ENCODE data around the gene PHKB. TPM values are rescaled to one million over a fixed set of nuclear protein-coding genes. Genes with fewer than 3 reads are reported as not detected.

Gene PHKB
- total and polyA plus RNA-seq, 2 of the 8 experiments (the other 6 are each of a cell fraction or from before 2014, with no cell fraction given) = 18.6 to 38.3 TPM

DNA sequence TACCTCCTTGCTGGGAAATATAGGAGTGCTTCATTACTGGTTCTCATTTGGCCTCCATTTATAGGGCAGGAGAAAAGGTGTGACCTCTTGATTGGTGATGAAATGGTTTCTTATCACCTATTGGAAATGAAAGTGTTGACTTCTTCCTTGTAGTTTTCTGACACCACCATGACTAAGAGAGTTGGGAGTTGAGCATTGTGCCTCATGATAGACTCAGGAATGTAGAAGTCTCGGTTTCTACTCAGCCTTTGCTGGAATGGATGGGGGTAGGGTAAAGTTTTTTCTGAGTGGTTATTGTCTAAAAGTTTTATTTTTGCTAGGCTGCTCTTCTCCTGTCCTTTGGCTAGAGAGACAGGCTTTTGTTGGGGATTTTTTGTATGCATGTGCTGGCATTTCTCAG, 117.4 kb downstream of the PHKB start:
- Histone ChIP-seq H3K79me2 (ENCODE audit: control insufficient read depth in 1 of 2, insufficient read depth in 2 of 2, low read length in 2 of 2) (no peaks in the 10 kb centered on the region), H3K79me1 (ENCODE audit: low read depth, low read length) (no peaks in the 10 kb centered on the region), H3K4ac (replicated peaks; ENCODE audit: insufficient read length, low read depth, low read length) (no peak overlapping the region), H3K4me2 (ENCODE audit: insufficient read depth in 1 of 2, low read depth in 2 of 2, low read length in 2 of 2) (no peak overlapping the region), H3K18ac (ENCODE audit: extremely low read depth, low read length) (no peak overlapping the region), H3K14ac (ENCODE audit: insufficient read length) (no peak overlapping the region), H2BK120ac (replicated peaks; ENCODE audit: low read depth, low read length) (no peak overlapping the region), H3K56ac (replicated peaks; ENCODE audit: insufficient read length, low read depth, low read length) (no peak overlapping the region), H2BK20ac (ENCODE audit: low read length) (no peak overlapping the region), H3K23me2 (ENCODE audit: low read depth, low read length) (no peaks in the 10 kb centered on the region), H3K36me3 (ENCODE audit: control insufficient read depth in 2 of 4, insufficient read depth in 4 of 4, low read length in 3 of 4) (no peaks in the 10 kb centered on the region), H4K8ac (ENCODE audit: extremely low read depth, insufficient read depth, low read length) (no peak overlapping the region), H3K27ac (ENCODE audit: low read depth, low read length) (no peak overlapping the region), H2AK5ac (ENCODE audit: low read depth, low read length) (no peak overlapping the region), H2AFZ (ENCODE audit: low read length) (no peak overlapping the region), H3K4me1 (replicated peaks in 1 of 4; ENCODE audit: control insufficient read depth in 3 of 4, insufficient read depth in 4 of 4, low read length in 3 of 4) (no peaks in the 10 kb centered on the region), H4K20me1 (replicated peaks in 1 of 2; ENCODE audit: control insufficient read depth in 1 of 2, insufficient read depth in 2 of 2, low read length in 2 of 2) (no peaks in the 10 kb centered on the region), H4K91ac (replicated peaks; ENCODE audit: insufficient read length, low read length) (no peak overlapping the region), H4K5ac (ENCODE audit: insufficient read length, low read depth, low read length) (no peak overlapping the region), H3K27me3 (replicated peaks in 1 of 4; ENCODE audit: control insufficient read depth in 3 of 4, extremely low read depth in 1 of 4, insufficient read depth in 3 of 4, low read length in 3 of 4) (no peaks in the 10 kb centered on the region), H3K23ac (ENCODE audit: insufficient read length) (no peak overlapping the region), H3K9ac (replicated peaks in 1 of 4; ENCODE audit: extremely low read depth in 1 of 4, low read depth in 3 of 4, low read length in 3 of 4) (no peak overlapping the region), H2BK12ac (ENCODE audit: low read depth, low read length) (no peak overlapping the region), H2BK5ac (ENCODE audit: low read depth, low read length) (no peak overlapping the region), H2BK15ac (ENCODE audit: low read length) (no peak overlapping the region), H3K9me3 (ENCODE audit: insufficient read depth in 2 of 2, low read depth in 1 of 2, low read length in 1 of 2) (no peaks in the 10 kb centered on the region), H3K4me3 (ENCODE audit: extremely low read depth in 1 of 4, insufficient read depth in 2 of 4, low read depth in 3 of 4, low read length in 4 of 4) (no peak overlapping the region)
- 85% methylated on average over 1 of the region's 1 CpG; no CpG with 5 or more reads in 1 of the 2 experiments for WGBS, 2 experiments (ENCODE audit: extremely low coverage in 1 of 2, insufficient coverage in 1 of 2, insufficient read length in 1 of 2, insufficient replicate concordance in 2 of 2, low coverage in 1 of 2, low lambda C conversion rate in 2 of 2, missing lambda C conversion rate in 1 of 2)
- TF ChIP-seq ZNF274 (IDR thresholded peaks at IDR 0.05; ENCODE audit: borderline replicate concordance, extremely low read depth, low read length) = no peak
- no peak for TF ChIP-seq BACH1 (IDR thresholded peaks at IDR 0.05; ENCODE audit: low read length)
- no peak for TF ChIP-seq SAP30 (IDR thresholded peaks at IDR 0.05; ENCODE audit: insufficient read depth, insufficient replicate concordance, low read length)
- no peak for TF ChIP-seq SUZ12 (IDR thresholded peaks at IDR 0.05; ENCODE audit: low read length)
- TF ChIP-seq GABPA (IDR thresholded peaks at IDR 0.05; ENCODE audit: borderline replicate concordance, insufficient read depth, low read length) = no peak
- no peak for TF ChIP-seq JUN (IDR thresholded peaks at IDR 0.05; ENCODE audit: low read depth, low read length)
- POLR2A ChIA-PET (ENCODE audit: partially characterized antibody) = no interaction called here
- CTCF ChIA-PET (ENCODE audit: partially characterized antibody) = no interaction called here
- FAIRE-seq = no peak
- DNase-seq (ENCODE audit: low read depth in 1 of 2, low spot score in 2 of 2) = no peak

Measured in H1 (cell line).